GM21528 (cell line): Measurements from ENCODE around the gene PLAU.
"Not testable (repeated sequence)": the region's sequence is repeated elsewhere in the genome, so short reads cannot be mapped to it uniquely, and the experiment has no call there.

Experiments used
- ATAC-seq: cut with Tn5 transposase; IDR thresholded peaks from one replicate; pipeline ENCODE4 v1.9.1; 2021; ENCODE audit warnings: mild to moderate bottlenecking, moderate library complexity; ENCODE audit not compliant: unreplicated experiment, low FRiP score

The PLAU gene

DNA sequence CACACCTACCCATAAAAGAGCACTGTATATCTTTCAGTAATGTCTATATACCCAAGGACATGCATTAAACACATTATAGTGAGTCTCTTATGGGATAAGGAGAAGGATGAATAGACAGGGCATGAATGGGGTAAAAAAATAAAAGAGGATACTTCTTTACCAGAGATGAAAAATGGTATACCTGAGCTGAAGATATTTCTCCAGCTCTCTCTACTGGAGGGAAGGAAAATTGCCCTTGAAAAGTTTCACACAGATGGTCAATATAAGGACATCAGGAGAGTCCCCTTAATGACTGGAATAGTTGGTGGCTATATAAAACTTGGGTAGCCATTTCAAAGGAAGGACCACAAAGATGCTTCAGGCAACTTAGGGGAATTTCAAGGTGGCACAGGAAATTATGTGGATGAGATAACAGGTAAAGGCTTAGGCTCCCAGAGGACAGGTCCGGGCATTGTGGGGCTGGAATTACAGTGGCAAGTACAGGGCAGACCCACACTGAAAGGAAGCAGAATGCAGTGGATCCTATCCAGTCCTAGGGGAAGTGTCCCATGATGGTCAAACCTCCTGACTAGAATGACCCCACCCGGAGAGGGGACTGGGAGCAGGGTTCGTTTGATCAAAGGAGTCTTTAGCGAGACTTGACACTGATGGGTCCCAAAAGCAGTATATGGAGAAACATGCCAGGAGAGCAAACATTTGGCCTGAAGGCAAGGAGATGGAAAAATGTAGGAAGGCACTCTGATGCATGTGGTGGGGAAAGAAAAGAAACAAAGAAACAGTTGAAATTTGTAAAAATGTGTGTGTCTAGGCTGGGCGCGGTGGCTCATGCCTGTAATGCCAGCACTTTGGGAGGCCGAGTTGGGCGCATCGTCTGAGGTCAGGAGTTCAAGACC, 35.6 kb downstream of the PLAU start:
- no peak for ATAC-seq

DNA sequence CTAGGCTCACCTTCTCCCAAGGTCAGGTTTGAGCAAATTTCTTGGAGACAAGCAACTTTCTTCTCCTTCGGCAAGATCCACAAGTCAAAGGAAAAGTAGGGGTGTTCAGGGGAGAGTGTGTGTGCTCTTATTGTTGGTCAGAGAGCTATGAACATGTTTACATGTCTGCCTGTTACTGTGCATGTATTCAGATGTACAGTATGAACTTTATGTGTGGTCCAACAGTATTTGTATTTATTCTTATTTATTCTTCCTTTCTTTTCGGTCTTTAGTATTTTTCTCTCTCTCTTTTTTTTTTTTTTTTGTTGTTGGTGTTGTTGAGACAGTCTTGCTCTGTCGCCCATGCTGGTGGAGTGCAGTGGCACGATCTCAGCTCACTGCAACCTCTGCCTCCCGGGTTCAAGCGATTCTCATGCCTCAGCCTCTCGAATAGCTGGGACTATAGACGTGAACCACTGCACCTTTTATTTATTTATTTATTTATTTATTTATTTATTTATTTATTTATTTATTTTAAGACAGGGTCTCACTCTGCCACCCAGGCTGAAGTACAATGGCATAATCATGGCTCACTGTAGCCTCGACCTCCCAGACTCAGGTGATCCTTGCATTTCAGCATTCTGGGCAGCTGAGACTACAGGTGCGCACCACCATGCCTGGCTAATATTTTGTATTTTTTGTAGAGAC, 38.2 kb downstream of the PLAU start:
- ATAC-seq, result no peak

DNA sequence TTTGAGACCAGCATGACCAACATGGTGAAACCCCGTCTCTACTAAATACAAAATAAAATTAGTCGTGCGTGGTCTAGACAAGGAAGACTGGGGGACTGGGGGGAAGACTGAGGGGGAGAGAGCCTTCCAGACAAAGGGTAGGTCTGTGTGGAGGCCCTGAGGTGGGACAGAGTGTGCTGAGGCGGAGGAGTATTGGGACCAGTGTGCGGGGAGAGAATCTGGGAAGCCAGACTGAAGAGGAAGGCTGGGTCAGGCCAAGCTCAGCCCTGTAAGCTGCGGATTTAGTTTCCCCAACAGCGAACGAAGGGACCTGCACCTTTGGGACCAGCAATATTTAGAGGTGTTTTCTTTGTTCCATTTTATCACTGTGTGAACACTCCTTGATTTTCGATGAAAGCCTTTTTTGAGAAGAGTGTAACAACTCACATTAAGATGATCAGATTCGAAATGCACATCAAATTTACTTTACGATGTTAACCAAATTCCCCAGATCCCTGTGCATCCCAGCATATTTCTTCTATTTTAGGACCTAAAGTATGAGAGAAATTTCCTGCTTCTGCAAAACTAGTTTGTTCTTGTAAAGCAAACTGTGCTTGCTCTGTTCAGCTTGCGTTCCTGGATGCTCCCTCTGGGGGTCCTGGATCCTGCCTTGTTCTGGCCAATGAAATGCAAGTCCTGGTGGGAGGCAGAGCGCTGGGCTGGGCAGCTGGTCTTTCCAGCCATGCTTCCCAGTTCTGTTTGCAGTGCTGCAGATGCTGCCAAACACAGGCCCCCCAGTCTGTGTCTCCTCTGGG, 39.4 kb downstream of the PLAU start:
- ATAC-seq, result no peak

DNA sequence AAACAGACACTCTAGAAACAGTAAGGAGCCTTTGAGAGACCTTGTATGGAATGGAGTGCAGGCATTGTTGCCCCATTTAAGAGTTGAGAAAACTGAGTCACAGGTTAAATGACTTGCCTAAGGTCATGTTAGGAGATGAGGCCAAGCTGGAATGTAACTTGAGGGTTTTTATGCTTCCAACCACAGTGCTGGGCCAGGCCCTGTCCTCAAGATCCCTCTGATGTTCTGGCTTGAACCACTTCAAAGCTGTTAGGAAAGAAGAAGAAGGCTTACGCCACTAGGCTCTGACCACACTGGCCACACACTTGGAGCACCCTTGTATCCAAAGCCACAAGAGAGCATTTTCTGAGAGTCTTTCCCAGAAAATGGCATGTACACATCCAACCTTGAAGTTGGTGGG, 42.7 kb downstream of the PLAU start:
- ATAC-seq, result no peak

DNA sequence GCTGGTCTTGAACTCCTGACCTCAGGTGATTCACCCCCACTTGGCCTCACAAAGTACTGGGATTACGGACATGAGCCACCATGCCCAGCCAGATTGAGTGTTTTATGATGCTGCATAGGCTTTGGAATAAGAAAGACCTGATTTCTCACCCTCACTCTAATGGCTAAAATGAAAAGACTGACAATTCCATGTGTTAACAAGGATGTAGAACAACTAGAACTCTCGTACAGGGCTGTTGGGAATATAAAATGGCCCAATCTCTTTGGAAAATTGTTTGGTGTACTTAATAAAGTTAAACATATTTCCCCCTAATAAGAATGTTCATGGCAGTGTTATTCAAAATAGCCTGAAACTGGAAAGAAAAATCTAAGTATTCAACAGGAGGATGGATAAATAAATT, 43.8 kb downstream of the PLAU start:
- no peak for ATAC-seq

DNA sequence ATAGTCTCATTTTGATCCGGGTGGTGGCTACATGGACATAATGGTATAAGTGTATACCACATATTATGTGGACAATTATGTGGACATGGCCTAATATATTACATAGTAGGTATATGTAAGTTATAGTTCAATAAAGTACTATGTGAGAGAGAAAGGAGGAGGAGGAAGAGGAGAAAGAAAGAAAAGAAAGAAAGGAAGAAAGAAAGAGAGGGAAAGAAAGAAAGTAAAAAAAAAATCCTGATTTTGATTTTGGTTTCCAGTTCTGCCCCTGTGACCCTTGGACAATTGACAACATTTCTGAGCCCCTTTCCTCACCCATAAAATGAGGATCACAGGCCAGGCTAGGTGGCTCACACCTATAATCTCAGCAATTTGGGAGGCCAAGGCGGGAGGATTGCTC, 44.8 kb downstream of the PLAU start:
- ATAC-seq, result no peak

DNA sequence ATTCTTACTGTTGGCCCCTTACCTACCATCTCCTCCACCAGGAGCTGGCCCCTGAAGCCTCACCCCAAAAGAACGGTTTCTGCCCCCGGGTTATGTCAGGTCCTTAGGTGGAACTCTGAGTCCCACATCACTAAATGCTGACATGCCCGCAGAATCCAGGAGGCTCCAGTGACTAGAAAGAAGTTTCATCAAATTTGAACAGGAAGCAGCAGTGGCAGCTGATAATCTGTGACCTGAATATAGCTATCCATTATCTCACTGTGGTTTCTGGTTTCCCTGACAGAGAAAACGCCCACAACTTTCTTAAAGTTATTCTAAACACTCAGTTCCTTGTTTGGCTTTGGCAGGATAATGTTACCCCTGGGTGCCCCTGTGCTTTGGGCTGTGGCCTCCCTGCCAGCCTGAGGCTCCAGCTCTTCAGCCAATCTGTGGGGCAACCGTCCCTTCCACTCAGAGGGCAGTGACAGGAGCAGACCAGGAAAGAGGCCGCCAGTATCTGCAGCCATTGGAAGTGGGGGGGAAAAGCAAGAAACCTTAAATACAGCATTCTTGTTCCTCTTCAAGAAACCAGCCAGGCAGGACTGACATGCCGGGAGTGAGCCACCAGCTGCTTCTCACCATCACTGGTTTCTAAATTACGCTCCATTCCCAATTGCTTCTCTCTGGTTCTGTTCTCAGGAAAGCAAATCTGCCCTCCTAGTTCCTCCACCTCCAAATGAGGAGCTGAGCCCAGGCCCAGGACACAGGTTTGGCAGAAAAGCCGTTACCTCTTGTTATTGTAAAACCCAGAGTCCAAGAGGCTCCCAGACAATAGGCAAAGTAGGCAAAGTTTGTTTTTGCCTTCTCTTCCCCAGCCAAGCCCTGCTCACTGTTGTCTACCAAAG, 45.8 kb downstream of the PLAU start:
- peak; percentile 50 for ATAC-seq

DNA sequence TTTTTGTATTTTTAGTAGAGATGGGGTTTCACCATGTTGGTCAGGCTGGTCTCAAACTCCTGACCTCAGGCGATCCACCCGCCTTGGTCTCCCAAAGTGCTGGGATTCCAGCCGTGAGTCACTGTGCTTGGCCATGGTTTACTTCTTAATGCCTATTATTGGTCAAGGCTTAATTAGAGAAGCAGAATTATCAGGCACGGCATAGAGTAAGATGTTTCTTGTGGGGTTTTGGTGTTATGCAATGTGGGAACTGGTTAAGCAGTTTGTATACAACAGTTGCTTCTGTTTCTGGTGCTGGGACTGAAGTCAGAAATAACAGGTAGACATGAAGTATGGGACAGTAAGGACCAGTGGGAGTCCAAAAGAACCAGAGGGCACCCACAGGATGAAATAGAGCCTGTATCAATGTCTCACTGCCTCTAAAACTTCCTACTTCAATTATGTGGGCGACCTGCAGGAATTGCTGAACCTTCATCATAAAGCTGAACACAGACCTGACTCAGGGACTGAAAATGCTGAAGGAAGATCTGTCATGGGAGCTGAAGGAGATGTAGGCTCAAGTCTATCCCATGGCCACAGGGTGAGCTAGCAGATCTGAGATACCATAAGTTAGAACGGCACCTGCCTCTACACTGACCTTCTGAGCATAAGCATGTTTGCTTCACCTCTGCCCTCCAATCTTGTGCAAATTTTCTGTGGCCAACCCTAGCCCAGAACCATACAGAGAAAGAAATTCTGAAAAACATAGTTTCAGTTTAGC, 48.7 kb downstream of the PLAU start:
- ATAC-seq, result no peak

DNA sequence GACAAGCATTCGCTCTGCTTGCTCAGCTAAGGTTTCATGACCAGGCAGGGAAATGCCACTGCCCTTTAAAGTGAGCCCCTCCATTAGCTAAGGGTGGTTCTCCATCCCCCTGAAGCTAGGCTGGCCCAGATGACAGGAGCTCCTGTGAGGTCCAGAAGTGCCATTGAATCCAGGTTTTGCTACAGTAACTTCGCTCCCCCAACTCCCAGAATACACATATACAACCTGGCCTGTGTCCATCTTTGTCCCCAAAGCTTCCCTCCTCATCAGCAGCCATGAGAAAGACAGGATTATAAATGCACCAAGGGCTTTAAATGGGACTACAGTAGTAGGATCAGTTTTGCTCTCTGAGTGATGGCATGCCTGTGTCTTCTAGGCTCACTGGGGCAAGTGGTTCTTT, 51.5 kb downstream of the PLAU start:
- no peak for ATAC-seq

DNA sequence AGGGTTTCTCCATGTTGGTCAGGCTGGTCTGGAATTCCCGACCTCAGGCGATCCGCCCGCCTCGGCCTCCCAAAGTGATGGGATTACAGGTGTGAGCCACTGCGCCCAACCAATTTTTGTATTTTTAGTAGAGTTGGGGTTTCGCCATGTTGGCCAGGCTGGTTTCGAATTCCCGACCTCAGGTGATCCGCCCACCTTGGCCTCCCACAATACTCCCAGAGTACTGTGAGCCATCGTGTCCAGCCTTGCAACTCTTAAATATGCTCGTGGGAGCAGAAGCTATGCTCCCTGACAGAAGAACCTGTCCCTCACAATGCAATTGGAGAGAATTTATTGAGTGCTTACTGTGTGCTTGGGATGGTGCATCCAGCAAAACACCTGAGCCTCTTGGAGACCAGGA, 52.6 kb downstream of the PLAU start:
- not testable (repeated sequence) for ATAC-seq

DNA sequence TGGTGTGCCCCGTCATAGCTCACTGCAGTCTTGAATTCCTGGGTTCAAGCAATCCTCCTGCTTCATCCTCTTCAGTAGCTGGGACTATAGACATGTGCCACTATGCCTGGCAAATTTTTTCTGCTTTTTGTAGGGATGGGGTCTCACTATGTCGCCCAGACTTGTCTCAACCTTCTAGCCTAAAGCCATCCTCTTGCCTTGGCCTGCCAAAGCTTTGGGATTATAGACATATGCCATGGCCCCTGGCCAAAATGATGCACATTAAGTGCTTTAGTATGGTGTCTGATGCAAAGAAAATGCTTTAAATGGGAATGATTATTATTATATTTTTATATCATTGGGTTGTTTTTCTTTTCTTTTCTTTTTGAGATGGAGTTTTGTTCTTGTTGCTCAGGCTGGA, 53.8 kb downstream of the PLAU start:
- ATAC-seq, result no peak

DNA sequence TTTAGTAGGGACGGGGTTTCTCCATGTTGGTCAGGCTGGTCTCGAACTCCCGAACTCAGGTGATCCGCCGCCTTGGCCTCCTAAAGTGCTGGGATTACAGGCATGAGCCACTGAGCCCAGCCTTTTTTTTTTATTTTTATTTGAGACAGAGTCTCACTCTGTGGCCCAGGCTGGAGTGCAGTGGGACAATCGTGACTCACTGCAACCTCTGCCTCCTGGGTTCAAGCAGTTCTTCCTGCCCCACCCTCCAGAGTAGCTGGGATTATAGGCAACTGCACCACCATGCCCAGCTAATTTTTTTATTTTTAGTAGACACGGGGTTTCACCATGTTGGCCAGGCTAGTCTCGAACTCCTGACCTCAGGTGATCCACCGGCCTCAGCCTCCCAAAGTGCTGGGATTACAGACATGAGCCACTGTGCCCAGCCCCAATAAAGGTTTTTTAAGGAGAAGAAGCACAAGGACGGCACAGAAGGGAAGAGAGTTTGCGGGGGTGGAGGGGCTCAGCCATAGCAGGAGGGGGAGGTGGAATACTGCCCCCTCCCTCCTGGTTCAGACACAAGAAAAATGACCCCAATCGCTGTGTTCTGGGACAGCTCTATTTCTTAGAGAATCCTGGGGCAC, 54.4 kb downstream of the PLAU start:
- not testable (repeated sequence) for ATAC-seq

DNA sequence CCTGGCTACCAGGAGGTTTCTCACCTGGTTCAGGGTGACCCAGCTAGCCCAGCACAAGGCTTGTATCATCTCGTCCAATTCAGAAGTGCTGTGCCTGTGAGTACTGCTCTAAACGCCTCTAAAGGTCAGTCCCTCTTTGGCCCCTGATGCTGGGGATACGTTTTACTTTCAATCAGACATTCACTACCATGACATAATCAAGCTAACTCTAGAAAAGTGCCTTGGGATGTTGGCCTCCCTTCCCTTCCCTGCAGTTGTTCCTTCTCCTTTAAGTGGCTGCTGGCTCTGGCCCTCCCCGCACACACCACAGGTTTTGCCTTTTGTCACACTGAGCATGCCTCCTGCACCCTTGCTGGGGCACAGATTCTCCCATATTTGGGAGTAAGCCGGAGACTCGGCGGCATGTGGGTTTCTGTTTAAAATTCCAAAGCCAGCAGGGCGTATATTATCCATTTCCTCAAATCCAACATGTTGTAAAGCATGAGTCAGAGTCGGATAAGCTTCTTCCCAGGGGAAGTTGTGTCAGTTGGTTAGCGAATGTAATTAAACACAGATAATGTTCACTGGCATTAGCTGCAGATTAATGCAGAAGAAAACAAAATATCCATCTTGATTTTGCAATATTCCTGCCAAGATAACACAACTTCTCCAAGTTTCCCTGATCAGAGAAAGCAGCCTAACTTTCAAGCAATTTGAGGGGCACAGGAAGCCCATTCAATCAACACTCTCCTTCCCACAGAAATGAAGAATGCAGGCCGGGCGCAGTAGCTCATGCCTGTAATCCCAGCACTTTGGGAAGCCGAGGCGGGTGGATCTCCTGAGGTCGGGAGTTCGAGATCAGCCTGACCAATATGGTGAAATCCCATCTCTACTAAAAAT, 55.2 kb downstream of the PLAU start:
- no peak for ATAC-seq

DNA sequence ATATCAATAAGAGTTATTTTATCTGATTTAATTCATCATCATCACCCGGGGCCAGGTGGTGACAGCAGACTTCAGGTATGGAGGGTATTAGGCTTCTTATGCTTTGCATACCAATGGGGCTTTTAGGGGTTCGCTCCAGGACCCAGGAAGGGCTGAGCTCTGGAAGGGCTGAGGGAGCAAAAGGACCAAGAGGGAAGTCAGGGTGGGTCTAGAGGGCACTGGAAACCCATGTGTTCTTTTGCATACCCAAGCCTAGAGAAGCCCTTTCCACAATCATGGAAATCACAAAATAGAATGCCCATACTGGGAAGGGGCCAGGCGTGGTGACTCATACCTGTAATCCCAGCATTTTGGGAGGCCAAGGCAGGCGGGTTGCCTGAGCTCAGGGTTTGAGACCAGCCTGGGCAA, 56.1 kb downstream of the PLAU start:
- no peak for ATAC-seq
